Skeletal muscle tissue (tissue), 4 donors: ENCODE data around the gene IQCN. TPM values are rescaled to one million over a fixed set of nuclear protein-coding genes. Genes with fewer than 3 reads are reported as not detected.

Source experiments
- H3K27ac ChIP-seq: one replicate; pipeline ENCODE4 v1.7.0; 2013; ENCODE audit warnings: mild to moderate bottlenecking, low read depth, low read length, inconsistent platforms
- H3K27me3 ChIP-seq, 3 donors: one replicate each; pipeline ENCODE4 v1.7.0; 2013; ENCODE audit warnings: low read length in 3 of 3; ENCODE audit not compliant: control insufficient read depth in 3 of 3, insufficient read depth in 3 of 3
- H3K36me3 ChIP-seq, 3 donors: one replicate each; pipeline ENCODE4 v1.7.0; 2013; ENCODE audit warnings: low read length in 3 of 3; ENCODE audit not compliant: control insufficient read depth in 3 of 3, insufficient read depth in 3 of 3
- H3K4me1 ChIP-seq, 3 donors: one replicate each; pipeline ENCODE4 v1.7.0; 2013; ENCODE audit warnings: low read length in 3 of 3, mild to moderate bottlenecking in 3 of 3; ENCODE audit not compliant: control insufficient read depth in 3 of 3, insufficient read depth in 3 of 3
- H3K4me3 ChIP-seq, 3 donors: one replicate each; pipeline ENCODE4 v1.7.0; 2013; ENCODE audit warnings: low read length in 3 of 3
- H3K9ac ChIP-seq, 3 donors: one replicate each; pipeline ENCODE4 v1.7.0; 2013; ENCODE audit warnings: low read length in 3 of 3, mild to moderate bottlenecking in 3 of 3, moderate library complexity in 2 of 3, low read depth in 1 of 3
- H3K9me3 ChIP-seq, 3 donors: one replicate each; pipeline ENCODE4 v1.7.0; 2013; ENCODE audit warnings: low read length in 3 of 3; ENCODE audit not compliant: control insufficient read depth in 3 of 3
- total RNA-seq: library from RNA; depleted of rRNA; stranded (reverse); fragments of >200 nt; gene quantifications from one replicate; pipeline ENCODE4 v1.2.3, GENCODE V29; 2014
- donor health status: Osteomylitis.

The IQCN gene, protein sequence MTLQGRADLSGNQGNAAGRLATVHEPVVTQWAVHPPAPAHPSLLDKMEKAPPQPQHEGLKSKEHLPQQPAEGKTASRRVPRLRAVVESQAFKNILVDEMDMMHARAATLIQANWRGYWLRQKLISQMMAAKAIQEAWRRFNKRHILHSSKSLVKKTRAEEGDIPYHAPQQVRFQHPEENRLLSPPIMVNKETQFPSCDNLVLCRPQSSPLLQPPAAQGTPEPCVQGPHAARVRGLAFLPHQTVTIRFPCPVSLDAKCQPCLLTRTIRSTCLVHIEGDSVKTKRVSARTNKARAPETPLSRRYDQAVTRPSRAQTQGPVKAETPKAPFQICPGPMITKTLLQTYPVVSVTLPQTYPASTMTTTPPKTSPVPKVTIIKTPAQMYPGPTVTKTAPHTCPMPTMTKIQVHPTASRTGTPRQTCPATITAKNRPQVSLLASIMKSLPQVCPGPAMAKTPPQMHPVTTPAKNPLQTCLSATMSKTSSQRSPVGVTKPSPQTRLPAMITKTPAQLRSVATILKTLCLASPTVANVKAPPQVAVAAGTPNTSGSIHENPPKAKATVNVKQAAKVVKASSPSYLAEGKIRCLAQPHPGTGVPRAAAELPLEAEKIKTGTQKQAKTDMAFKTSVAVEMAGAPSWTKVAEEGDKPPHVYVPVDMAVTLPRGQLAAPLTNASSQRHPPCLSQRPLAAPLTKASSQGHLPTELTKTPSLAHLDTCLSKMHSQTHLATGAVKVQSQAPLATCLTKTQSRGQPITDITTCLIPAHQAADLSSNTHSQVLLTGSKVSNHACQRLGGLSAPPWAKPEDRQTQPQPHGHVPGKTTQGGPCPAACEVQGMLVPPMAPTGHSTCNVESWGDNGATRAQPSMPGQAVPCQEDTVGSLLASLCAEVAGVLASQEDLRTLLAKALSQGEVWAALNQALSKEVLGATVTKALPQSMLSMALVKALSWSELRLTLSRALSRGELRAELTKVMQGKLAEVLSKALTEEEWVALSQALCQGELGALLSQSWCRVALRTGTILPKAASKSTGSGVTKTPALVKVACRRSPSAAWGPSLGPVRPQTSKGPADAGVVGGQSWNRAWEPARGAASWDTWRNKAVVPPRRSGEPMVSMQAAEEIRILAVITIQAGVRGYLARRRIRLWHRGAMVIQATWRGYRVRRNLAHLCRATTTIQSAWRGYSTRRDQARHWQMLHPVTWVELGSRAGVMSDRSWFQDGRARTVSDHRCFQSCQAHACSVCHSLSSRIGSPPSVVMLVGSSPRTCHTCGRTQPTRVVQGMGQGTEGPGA (N-terminal part only)
- total RNA-seq: 0.52 TPM

GRCh38 chr19:18274219-18274780 lies at the start of gene IQCN:
IQCN (minus strand) TSS chr19:18274452; CDS start chr19:18269478, 4,974 bp downstream.
- Histone ChIP-seq H3K9ac (peak within 1 kb of the TSS; percentile 65 to 77 (median 71)), H3K27ac (peak within 1 kb of the TSS; percentile 89), H3K4me3 (peak within 1 kb of the TSS; percentile 47 to 52 (median 51)), H3K4me1 (peaks cover 33 to 44% (median 40%) of the 10 kb centered on the region in 3 donors), H3K9me3 (no peaks in the 10 kb centered on the region), H3K36me3 (peaks cover 11 to 15% (median 12%) of the 10 kb centered on the region in 3 donors), H3K27me3 (no peaks in the 10 kb centered on the region)

DNA sequence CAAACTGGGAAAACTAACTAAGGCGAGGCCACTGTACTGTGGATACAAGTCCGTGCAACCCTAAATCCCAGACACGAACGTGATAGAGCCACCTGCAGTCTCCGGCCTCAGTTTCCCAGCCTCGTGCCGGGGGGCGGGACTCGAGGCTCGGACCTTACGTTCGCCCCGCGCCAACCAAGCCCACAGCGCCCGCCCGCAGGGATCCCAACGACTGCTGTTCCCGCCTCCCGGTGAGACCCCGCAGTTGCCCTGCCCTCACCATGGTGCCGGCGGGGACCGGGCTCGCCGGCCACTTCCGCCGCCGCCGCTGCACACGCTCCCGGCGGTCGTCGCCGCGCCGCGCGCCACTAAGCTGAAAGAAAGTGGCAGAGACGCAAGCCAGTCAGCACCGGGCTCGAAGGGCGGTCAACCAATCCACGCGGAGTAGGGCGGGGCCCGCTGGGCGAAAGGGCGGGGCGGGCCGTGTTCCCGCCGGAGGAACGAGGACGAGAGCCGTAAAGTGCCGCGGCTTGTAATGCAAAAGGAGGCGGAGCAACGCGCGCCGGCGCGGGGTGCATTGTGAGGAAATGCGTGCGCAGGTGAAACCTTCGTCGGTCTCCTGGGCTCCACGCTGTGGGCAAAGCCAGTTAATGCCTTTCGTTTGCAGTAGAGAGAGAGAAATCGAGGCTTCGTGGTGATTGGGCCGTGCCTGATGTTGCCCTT lies 48.7 kb upstream of the IQCN start, which contains the start of gene LSM4:
Gene LSM4 (minus strand): TSS at position 318 of the 702 bp plus-strand sequence. CDS start 56 bp downstream, at position 262.
- Histone ChIP-seq H3K9me3 (no peaks in the 10 kb centered on the region), H3K27me3 (no peaks in the 10 kb centered on the region), H3K27ac (peak within 1 kb of the TSS; percentile 87), H3K4me1 (peaks cover 42 to 52% (median 45%) of the 10 kb centered on the region in 3 donors), H3K36me3 (no peaks in the 10 kb centered on the region), H3K4me3 (peak within 1 kb of the TSS; percentile 86 to 93 (median 90)), H3K9ac (peak within 1 kb of the TSS; percentile 90 to 94 (median 94))

DNA sequence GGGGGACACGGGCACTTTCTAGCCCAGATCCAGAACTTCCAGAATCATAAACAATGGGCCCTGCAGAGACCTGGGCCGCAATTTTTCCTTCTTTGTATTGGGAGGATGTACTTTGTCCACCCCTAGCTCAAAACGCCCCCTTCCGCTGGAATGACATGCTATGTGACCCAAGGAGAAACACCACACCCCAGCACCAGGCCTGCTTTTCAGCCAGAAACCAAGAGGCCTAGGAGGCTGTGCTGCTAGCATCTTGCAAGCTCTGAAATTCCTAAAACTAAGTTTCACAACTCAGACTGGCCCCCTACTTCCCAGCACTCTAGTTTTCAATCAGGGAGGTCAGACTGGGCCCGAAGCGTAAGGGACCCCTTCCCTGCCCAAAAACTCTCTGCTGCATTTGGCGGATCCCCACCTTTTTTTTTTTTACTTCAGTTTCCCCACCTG lies 48.1 kb upstream of the IQCN start:
- H3K36me3 ChIP-seq: no peaks in the 10 kb centered on the region
- peak overlapping the region; percentile 84 to 94 (median 90) for H3K9ac ChIP-seq
- H3K4me1 ChIP-seq: peaks cover 44 to 54% (median 46%) of the 10 kb centered on the region in 3 donors
- H3K27me3 ChIP-seq: no peaks in the 10 kb centered on the region
- H3K4me3 ChIP-seq: peak overlapping the region; percentile 78 to 93 (median 90)
- H3K27ac ChIP-seq: peak overlapping the region; percentile 80
- no peaks in the 10 kb centered on the region for H3K9me3 ChIP-seq

- H3K4me1 ChIP-seq: peaks cover 44 to 54% (median 46%) of the 10 kb centered on the region in 3 donors
- no peaks in the 10 kb centered on the region for H3K27me3 ChIP-seq
- no peaks in the 10 kb centered on the region for H3K36me3 ChIP-seq
- H3K9me3 ChIP-seq: no peaks in the 10 kb centered on the region
- H3K9ac ChIP-seq: peak overlapping the region; percentile 28 to 94 (median 90)
- peak overlapping the region; percentile 2 to 93 (median 78) for H3K4me3 ChIP-seq
- no peak overlapping the region for H3K27ac ChIP-seq
Measured at GRCh38 chr19:18321734-18322102, 47.5 kb upstream of the IQCN start.

DNA sequence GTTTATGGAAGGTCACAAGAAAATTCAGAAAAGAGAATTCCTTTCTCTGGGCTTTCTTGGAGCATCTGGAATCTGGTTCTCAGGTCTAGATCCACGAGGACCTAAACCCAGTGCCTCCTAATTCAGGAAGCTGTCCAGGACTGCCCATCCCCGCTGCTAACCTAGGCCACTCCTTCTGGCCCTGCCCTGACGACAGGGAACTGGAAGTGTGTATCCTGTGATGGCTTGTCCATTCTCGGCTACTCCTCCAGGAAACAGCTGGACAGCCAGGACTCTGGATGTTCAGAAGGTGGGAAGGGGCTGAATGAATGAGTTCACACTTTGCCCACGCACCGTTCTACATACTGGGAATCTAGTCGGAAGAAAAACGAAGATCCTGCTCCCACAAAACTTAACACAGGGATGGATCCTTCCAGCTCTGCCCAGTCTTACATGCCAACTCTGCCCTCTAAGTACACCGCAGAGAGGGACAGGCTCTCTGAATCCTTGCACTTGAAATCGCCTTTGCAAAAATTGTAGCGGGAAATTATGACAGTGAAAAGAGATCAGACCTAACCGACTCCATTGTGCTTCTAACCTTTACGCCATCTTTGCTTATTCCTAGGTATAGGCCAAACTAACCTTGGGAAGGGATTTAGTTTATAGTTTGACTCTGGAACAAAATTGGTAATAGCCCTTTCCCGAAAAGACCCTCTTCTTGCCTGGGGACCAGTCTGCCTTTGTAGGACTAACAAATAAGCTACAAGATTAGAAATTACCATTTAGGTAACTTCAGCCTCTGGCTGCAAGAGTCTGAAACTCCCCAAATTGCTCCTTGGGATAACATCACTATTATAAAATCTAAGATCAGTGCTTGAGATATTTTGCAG lies 46.8 kb upstream of the IQCN start:
- Histone ChIP-seq H3K4me3 (no peak overlapping the region), H3K27ac (no peak overlapping the region), H3K36me3 (no peaks in the 10 kb centered on the region), H3K9ac (peak overlapping the region; percentile 28 to 90 (median 33)), H3K4me1 (peaks cover 44 to 54% (median 46%) of the 10 kb centered on the region in 3 donors), H3K9me3 (no peaks in the 10 kb centered on the region), H3K27me3 (no peaks in the 10 kb centered on the region)

DNA sequence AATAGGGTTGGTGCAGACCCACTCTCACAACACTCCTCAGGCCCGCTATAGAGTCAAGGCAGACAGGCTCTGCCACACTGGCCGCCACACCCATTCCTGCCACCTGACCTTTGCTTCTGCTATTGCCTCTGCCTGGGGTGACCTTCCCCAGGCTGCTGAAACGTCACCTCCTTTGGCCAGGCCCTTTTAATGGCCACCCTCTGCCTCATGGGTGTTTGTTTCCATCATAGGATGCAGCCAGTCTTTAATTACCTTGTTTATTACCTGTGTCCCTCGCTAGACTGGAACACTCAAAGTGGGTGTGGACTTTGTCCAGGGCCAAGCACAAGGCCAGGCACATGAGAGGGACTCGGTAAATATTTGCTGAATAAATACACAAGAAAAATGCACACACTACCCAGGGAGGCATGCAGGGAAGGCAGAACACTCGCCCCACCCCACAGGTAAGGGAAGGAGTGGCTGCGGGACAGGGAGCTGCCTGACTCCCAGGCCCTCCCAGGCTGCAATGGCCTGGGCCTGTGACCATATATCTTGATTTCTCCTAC lies 45.4 kb upstream of the IQCN start:
- peaks cover 44 to 54% (median 44%) of the 10 kb centered on the region in 3 donors for H3K4me1 ChIP-seq

DNA sequence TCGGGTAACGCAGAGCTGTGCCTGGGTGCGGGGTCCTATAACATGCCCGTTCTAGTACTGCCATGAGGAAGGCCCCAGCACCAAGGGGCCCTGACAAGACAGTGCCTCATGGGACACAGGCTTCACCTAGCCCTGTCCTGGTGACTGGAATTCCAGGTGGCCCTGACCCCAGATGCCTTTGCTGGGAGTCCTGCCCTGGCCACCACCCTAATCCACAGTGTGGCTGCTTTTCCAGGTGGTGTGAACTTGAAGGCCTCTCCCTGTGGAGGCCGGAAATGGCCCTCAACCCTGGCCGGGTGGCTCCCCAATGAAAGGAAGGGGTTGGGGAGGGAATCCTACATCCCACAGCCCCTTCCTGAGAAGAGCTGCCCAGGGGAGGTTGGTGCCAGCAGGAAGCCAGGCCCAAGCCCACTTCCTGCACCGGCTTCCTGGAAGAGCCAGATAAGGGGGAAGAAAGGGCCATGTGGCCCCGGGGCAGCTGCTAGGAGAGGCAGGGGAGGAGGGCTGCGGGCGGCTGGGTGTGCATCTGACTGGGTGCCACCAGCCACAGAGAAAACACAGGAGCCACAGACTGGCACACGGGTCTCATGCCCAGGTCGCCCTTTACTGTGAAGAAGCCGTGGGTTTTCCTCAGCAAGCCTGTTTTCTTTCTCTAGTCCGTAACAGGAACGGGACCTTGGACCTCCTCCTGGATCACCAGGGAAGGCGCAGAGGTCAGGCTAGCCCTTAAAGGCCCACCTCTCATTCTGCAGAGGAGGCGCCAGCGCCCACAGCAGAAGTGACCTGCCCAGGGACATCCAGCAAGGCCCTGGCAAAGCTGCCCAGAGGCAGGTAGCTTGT lies 43.9 kb upstream of the IQCN start:
- Histone ChIP-seq H3K4me1 (peaks cover 31 to 41% (median 35%) of the 10 kb centered on the region in 3 donors), H3K9ac (peak overlapping the region; percentile 38 to 57 (median 40)), H3K9me3 (no peaks in the 10 kb centered on the region), H3K27ac (peak overlapping the region; percentile 64), H3K4me3 (no peak overlapping the region), H3K36me3 (peaks cover 2 to 9% (median 6%) of the 10 kb centered on the region in 3 donors), H3K27me3 (no peaks in the 10 kb centered on the region)

More for the DNA sequence above, 45.4 kb upstream of the IQCN start:
- Histone ChIP-seq H3K27me3 (no peaks in the 10 kb centered on the region), H3K9me3 (no peaks in the 10 kb centered on the region), H3K4me3 (peak overlapping the region in 1 of 3 donors; percentile 6), H3K9ac (peak overlapping the region in 1 of 3 donors; percentile 3), H3K27ac (no peak overlapping the region), H3K36me3 (no peaks in the 10 kb centered on the region)
